ENCODE data around the gene ATP10B.

GRCh38 chr5:160749026-160749425, 103.0 kb downstream of the ATP10B start:
- no peak for TF ChIP-seq CTCF (IDR thresholded peaks at IDR 0.05)
- no peak for TF ChIP-seq POLR2A (IDR thresholded peaks at IDR 0.05)

Data from vagina (tissue), 2 donors.